SH-SY5Y (cell line): ENCODE results near the gene SLC25A38.

Experiments
- GATA2 ChIP-seq: IDR thresholded peaks from 2 replicates; pipeline ENCODE4 v1.6.1; 2011; ENCODE audit warnings: mild to moderate bottlenecking, low read depth, low read length
- GATA3 ChIP-seq: IDR thresholded peaks from 2 replicates; pipeline ENCODE4 v1.6.1; 2011; ENCODE audit warnings: low read depth, mild to moderate bottlenecking, low read length, moderate library complexity

DNA sequence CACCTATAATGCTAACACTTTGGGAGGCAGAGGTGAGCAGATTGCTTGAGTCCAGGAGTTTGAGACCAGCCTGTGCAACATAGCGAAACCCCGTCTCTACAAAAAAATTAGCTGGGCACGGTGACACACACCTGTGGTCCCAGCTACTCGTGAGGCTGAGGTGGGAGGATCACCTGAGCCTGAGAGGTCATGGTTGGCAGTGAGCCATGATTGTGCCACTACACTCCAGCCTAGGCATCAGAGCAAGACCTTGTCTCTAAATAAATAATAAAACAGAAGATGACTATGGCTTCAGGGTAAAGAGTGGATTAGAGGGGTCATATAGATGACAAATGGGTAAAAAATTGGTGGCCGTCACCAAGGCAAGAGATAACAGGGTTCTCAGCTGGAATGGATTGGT is 3.1 kb downstream of the SLC25A38 start:
- no peak for TF ChIP-seq GATA2
- TF ChIP-seq GATA3, result no peak
